HG02870 (cell line): Measurements from ENCODE around the gene ERAS.

ENCODE experiments used
- ATAC-seq: cut with Tn5 transposase; IDR thresholded peaks from one replicate; pipeline ENCODE4 v1.9.1; 2021; ENCODE audit warnings: mild to moderate bottlenecking, moderate library complexity; ENCODE audit not compliant: unreplicated experiment

ERAS gene

GRCh38 chrX:48826135-48826875, at the start of gene ERAS:
Gene ERAS (plus strand): TSS chrX:48826513. CDS start chrX:48829124, 2,611 bp downstream.
- ATAC-seq: no peak

GRCh38 chrX:48776818-48777439, 49.4 kb upstream of the ERAS start:
- ATAC-seq: no peak

GRCh38 chrX:48779399-48779798, 46.9 kb upstream of the ERAS start:
- no peak for ATAC-seq

- no peak for ATAC-seq
Observed at GRCh38 chrX:48781705-48782104, 44.6 kb upstream of the ERAS start.

GRCh38 chrX:48782216-48782615, 44.1 kb upstream of the ERAS start:
- ATAC-seq: no peak

- ATAC-seq: no peak
Observed at GRCh38 chrX:48782795-48783194, 43.5 kb upstream of the ERAS start.

GRCh38 chrX:48784726-48785125, 41.6 kb upstream of the ERAS start:
- no peak for ATAC-seq

- ATAC-seq: no peak
Observed at GRCh38 chrX:48785186-48785539, 41.1 kb upstream of the ERAS start.

GRCh38 chrX:48785540-48786214, 40.6 kb upstream of the ERAS start:
- ATAC-seq: no peak

GRCh38 chrX:48786341-48786800, 39.9 kb upstream of the ERAS start, which contains the start of gene GATA1:
Gene GATA1 (plus strand): TSS chrX:48786590. CDS start chrX:48791110, 4,520 bp downstream.
- no peak for ATAC-seq

GRCh38 chrX:48786825-48787504, 39.3 kb upstream of the ERAS start:
- no peak for ATAC-seq

- no peak for ATAC-seq
Observed at GRCh38 chrX:48787505-48788443, 38.5 kb upstream of the ERAS start.

- no peak for ATAC-seq
Observed at GRCh38 chrX:48789366-48790220, 36.7 kb upstream of the ERAS start.

- ATAC-seq: no peak
Observed at GRCh38 chrX:48790477-48790876, 35.8 kb upstream of the ERAS start.

- ATAC-seq: no peak
Observed at GRCh38 chrX:48791063-48791820, 35.1 kb upstream of the ERAS start.

GRCh38 chrX:48792219-48792618, 34.1 kb upstream of the ERAS start:
- ATAC-seq: no peak

- no peak for ATAC-seq
Observed at GRCh38 chrX:48793935-48794334, 32.4 kb upstream of the ERAS start.

GRCh38 chrX:48794340-48794910, 31.9 kb upstream of the ERAS start:
- ATAC-seq: no peak
